RPMI8226 (cell line): ENCODE results near the gene MT1A.

Source experiments
- DNase-seq: peaks from one replicate; pipeline ENCODE4 v3.0.0-alpha.2; 2015

The MT1A gene

GRCh38 chr16:56637814-56638750, at the start of gene MT1A:
TSS of gene MT1A (plus strand) at chr16:56638666. CDS start at chr16:56638739, 73 bp downstream.
- DNase-seq: peak; percentile 59

- no peak for DNase-seq
These were observed 49.7 kb upstream of the MT1A start for GRCh38 chr16:56588781-56589140.

- DNase-seq: peak; percentile 86
These were observed 49.1 kb upstream of the MT1A start, which contains the start of gene MT3 for GRCh38 chr16:56589141-56590039. TSS of gene MT3 (plus strand) at chr16:56589528. CDS start at chr16:56589591, 63 bp downstream.

GRCh38 chr16:56591377-56592060, 46.9 kb upstream of the MT1A start:
- DNase-seq: peak; percentile 25

- DNase-seq: no peak
These were observed 44.7 kb upstream of the MT1A start for GRCh38 chr16:56593573-56594291.

GRCh38 chr16:56594292-56594619, 44.2 kb upstream of the MT1A start:
- no peak for DNase-seq

- peak; percentile 80 for DNase-seq
These were observed 38.0 kb upstream of the MT1A start for GRCh38 chr16:56600398-56600999.

- DNase-seq: no peak
These were observed 37.1 kb upstream of the MT1A start for GRCh38 chr16:56601325-56601724.

GRCh38 chr16:56603589-56603988, 34.9 kb upstream of the MT1A start:
- DNase-seq: peak; percentile 72

GRCh38 chr16:56604966-56605365, 33.5 kb upstream of the MT1A start:
- DNase-seq: no peak

- no peak for DNase-seq
These were observed 33.0 kb upstream of the MT1A start for GRCh38 chr16:56605475-56605874.

GRCh38 chr16:56606071-56606475, 32.4 kb upstream of the MT1A start:
- DNase-seq: no peak

- no peak for DNase-seq
These were observed 31.9 kb upstream of the MT1A start for GRCh38 chr16:56606476-56607108.

GRCh38 chr16:56607109-56607618, 31.3 kb upstream of the MT1A start:
- no peak for DNase-seq

GRCh38 chr16:56607675-56608042, 30.8 kb upstream of the MT1A start:
- no peak for DNase-seq

- DNase-seq: peak; percentile 97
These were observed 30.2 kb upstream of the MT1A start, which contains the start of gene MT2A for GRCh38 chr16:56608043-56608875. TSS of gene MT2A (plus strand) at chr16:56608584. CDS start at chr16:56608656, 72 bp downstream.

- DNase-seq: peak; percentile 51
These were observed 29.5 kb upstream of the MT1A start for GRCh38 chr16:56608876-56609462.

- peak; percentile 98 for DNase-seq
These were observed 29.0 kb upstream of the MT1A start for GRCh38 chr16:56609463-56609921.

- DNase-seq: peak; percentile 37
These were observed 28.4 kb upstream of the MT1A start for GRCh38 chr16:56610017-56610608.
